ENCODE measurements around the gene POLR2E. TPM values are rescaled to one million over a fixed set of nuclear protein-coding genes. Genes with fewer than 3 reads are reported as not detected.

POLR2E gene
- total and polyA plus RNA-seq, 2 of the 13 experiments (the other 11 are each of a cell fraction or from before 2014, with no cell fraction given), result 140 to 272 TPM

DNA sequence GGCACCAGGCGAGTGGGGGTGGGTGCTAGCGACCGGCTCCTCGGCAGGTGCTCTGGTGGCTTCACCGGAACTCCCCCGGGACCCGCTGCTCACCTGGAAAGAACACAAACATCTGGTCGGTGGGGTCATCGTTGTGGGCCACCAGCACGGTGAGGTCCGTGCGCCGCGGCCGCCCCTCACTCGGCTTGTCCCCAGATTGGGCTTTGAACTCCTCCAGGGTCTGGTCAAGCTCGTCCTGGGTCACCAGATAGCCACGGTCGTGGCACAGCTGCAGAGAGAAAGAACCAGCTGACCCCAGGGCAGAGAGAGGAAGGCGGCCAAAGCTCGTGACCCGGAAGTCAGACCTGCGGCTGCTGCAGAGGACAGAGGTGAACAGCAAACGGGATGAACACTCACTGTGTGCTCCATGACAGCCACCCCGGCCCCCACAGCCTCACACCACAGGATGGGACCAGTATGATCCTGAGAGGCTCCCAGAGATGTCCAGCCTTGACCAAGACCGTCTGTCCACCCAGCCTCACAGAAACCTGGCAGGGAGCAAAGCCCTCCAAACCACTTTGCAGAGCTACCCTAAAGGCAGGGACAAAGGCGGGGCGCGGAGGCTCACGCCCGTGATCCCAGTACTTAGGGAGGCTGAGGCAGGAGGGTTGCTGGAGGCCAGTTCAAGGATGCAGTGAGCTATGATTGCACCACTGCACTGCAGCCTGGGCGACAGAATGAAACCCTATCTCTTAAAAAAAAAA, 1.2 kb downstream of the POLR2E start (continued):
- TF ChIP-seq, protein P1, sequence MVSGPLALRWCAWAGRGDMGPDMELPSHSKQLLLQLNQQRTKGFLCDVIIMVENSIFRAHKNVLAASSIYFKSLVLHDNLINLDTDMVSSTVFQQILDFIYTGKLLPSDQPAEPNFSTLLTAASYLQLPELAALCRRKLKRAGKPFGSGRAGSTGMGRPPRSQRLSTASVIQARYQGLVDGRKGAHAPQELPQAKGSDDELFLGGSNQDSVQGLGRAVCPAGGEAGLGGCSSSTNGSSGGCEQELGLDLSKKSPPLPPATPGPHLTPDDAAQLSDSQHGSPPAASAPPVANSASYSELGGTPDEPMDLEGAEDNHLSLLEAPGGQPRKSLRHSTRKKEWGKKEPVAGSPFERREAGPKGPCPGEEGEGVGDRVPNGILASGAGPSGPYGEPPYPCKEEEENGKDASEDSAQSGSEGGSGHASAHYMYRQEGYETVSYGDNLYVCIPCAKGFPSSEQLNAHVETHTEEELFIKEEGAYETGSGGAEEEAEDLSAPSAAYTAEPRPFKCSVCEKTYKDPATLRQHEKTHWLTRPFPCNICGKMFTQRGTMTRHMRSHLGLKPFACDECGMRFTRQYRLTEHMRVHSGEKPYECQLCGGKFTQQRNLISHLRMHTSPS (CRISPR knock-in tag; IDR thresholded peaks at IDR 0.05; ENCODE audit: low read depth), result no peak
- TF ChIP-seq ZNF678 (CRISPR knock-in tag; IDR thresholded peaks at IDR 0.05), result no peak
- no peak for TF ChIP-seq SNAI1 (CRISPR knock-in tag; IDR thresholded peaks at IDR 0.05; ENCODE audit: borderline replicate concordance)
- TF ChIP-seq ZNF333 (CRISPR knock-in tag; IDR thresholded peaks at IDR 0.05; ENCODE audit: borderline replicate concordance), result no peak
- no peak for TF ChIP-seq IKZF4 (CRISPR knock-in tag; IDR thresholded peaks at IDR 0.05; ENCODE audit: borderline replicate concordance, low read depth, not compliant biosample characterization)
- TF ChIP-seq, protein P2, sequence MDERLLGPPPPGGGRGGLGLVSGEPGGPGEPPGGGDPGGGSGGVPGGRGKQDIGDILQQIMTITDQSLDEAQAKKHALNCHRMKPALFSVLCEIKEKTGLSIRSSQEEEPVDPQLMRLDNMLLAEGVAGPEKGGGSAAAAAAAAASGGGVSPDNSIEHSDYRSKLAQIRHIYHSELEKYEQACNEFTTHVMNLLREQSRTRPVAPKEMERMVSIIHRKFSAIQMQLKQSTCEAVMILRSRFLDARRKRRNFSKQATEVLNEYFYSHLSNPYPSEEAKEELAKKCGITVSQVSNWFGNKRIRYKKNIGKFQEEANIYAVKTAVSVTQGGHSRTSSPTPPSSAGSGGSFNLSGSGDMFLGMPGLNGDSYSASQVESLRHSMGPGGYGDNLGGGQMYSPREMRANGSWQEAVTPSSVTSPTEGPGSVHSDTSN (CRISPR knock-in tag; IDR thresholded peaks at IDR 0.05), result no peak
- TF ChIP-seq, protein P3, sequence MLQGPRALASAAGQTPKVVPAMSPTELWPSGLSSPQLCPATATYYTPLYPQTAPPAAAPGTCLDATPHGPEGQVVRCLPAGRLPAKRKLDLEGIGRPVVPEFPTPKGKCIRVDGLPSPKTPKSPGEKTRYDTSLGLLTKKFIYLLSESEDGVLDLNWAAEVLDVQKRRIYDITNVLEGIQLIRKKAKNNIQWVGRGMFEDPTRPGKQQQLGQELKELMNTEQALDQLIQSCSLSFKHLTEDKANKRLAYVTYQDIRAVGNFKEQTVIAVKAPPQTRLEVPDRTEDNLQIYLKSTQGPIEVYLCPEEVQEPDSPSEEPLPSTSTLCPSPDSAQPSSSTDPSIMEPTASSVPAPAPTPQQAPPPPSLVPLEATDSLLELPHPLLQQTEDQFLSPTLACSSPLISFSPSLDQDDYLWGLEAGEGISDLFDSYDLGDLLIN (CRISPR knock-in tag; IDR thresholded peaks at IDR 0.05; ENCODE audit: borderline replicate concordance), result no peak
- TF ChIP-seq ZNF382 (CRISPR knock-in tag; IDR thresholded peaks at IDR 0.05; ENCODE audit: borderline replicate concordance), result no peak
- TF ChIP-seq ZMYM4 (CRISPR knock-in tag; IDR thresholded peaks at IDR 0.05), result no peak
- TF ChIP-seq, protein P4, sequence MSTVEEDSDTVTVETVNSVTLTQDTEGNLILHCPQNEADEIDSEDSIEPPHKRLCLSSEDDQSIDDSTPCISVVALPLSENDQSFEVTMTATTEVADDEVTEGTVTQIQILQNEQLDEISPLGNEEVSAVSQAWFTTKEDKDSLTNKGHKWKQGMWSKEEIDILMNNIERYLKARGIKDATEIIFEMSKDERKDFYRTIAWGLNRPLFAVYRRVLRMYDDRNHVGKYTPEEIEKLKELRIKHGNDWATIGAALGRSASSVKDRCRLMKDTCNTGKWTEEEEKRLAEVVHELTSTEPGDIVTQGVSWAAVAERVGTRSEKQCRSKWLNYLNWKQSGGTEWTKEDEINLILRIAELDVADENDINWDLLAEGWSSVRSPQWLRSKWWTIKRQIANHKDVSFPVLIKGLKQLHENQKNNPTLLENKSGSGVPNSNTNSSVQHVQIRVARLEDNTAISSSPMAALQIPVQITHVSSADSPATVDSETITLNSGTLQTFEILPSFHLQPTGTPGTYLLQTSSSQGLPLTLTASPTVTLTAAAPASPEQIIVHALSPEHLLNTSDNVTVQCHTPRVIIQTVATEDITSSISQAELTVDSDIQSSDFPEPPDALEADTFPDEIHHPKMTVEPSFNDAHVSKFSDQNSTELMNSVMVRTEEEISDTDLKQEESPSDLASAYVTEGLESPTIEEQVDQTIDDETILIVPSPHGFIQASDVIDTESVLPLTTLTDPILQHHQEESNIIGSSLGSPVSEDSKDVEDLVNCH (CRISPR knock-in tag; IDR thresholded peaks at IDR 0.05), result no peak
- TF ChIP-seq ZNF430 (CRISPR knock-in tag; IDR thresholded peaks at IDR 0.05), result no peak
- no peak for TF ChIP-seq ZNF432 (CRISPR knock-in tag; IDR thresholded peaks at IDR 0.05; ENCODE audit: borderline replicate concordance)
- no peak for TF ChIP-seq ERF (CRISPR knock-in tag; IDR thresholded peaks at IDR 0.05)
- TF ChIP-seq, protein P5, sequence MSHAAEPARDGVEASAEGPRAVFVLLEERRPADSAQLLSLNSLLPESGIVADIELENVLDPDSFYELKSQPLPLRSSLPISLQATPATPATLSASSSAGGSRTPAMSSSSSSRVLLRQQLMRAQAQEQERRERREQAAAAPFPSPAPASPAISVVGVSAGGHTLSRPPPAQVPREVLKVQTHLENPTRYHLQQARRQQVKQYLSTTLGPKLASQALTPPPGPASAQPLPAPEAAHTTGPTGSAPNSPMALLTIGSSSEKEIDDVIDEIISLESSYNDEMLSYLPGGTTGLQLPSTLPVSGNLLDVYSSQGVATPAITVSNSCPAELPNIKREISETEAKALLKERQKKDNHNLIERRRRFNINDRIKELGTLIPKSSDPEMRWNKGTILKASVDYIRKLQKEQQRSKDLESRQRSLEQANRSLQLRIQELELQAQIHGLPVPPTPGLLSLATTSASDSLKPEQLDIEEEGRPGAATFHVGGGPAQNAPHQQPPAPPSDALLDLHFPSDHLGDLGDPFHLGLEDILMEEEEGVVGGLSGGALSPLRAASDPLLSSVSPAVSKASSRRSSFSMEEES (CRISPR knock-in tag; IDR thresholded peaks at IDR 0.05), result peak; percentile 72
- no peak for TF ChIP-seq ARID2 (CRISPR knock-in tag; IDR thresholded peaks at IDR 0.05; ENCODE audit: borderline replicate concordance)
- TF ChIP-seq NFKB2 (CRISPR knock-in tag; IDR thresholded peaks at IDR 0.05; ENCODE audit: borderline replicate concordance), result 0 out of 2 replicates have a peak, but pooled peaks have one; percentile 35
- no peak for TF ChIP-seq ZNF572 (CRISPR knock-in tag; IDR thresholded peaks at IDR 0.05)
- TF ChIP-seq, protein P6, sequence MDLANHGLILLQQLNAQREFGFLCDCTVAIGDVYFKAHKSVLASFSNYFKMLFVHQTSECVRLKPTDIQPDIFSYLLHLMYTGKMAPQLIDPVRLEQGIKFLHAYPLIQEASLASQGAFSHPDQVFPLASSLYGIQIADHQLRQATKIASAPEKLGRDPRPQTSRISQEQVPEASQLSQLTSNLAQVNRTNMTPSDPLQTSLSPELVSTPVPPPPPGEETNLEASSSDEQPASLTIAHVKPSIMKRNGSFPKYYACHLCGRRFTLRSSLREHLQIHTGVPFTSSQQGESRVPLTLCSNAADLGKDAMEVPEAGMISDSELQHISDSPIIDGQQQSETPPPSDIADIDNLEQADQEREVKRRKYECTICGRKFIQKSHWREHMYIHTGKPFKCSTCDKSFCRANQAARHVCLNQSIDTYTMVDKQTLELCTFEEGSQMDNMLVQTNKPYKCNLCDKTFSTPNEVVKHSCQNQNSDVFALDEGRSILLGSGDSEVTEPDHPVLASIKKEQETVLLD (CRISPR knock-in tag; IDR thresholded peaks at IDR 0.05; ENCODE audit: low read depth), result no peak
- no peak for TF ChIP-seq TRIM24 (CRISPR knock-in tag; IDR thresholded peaks at IDR 0.05)
- TF ChIP-seq HNF4A (CRISPR knock-in tag; IDR thresholded peaks at IDR 0.05), result peak; percentile 29; the same call in 1 of the 2 replicates
